GM18517 (cell line): ENCODE results near the gene SLC43A2.
"Not testable (repeated sequence)": the region's sequence is repeated elsewhere in the genome, so short reads cannot be mapped to it uniquely, and the experiment has no call there.

Experiments
- ATAC-seq: cut with Tn5 transposase; IDR thresholded peaks from one replicate; pipeline ENCODE4 v1.9.1; 2021; ENCODE audit warnings: mild to moderate bottlenecking, moderate library complexity; ENCODE audit not compliant: unreplicated experiment

SLC43A2 gene

GRCh38 chr17:1591474-1592090 lies 37.1 kb downstream of the SLC43A2 start:
- ATAC-seq, result no peak

DNA sequence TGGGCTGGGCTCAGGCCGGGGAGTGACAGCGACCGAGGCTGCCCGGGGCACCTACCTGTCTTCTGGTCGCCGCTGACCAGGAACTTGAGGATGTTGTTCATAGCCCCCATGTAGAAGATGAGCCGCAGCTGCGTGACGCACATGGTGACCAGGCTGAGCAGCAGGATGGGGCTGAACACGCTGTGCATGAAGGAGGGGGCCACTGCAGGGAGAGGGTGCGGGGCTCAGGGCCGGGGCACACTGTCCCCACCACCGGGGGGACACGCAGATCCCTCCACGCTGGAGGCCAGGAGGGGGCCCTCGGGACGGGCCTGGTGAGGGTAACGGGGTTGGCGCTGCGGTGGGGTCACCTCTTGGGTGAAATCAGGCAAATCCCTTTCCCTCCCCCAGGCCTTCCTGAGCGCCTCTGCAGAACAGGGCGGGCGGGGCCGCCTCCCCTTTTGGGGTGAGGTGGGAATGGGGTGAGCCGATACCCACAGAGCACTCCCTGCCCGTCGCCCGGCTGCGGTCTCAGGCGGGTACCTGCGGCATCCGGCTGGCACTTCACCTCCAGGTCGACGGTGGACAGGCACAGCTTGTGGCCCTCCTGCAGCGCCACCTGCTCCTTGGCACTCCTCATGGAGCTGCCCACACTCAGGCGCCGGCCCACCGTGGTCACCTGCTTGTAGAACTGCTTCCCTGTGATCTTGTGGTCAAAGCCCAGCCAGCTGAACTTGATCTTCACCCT lies 37.7 kb downstream of the SLC43A2 start:
- ATAC-seq, result no peak

- no peak for ATAC-seq
These were observed 38.4 kb downstream of the SLC43A2 start for GRCh38 chr17:1590029-1590746.

DNA sequence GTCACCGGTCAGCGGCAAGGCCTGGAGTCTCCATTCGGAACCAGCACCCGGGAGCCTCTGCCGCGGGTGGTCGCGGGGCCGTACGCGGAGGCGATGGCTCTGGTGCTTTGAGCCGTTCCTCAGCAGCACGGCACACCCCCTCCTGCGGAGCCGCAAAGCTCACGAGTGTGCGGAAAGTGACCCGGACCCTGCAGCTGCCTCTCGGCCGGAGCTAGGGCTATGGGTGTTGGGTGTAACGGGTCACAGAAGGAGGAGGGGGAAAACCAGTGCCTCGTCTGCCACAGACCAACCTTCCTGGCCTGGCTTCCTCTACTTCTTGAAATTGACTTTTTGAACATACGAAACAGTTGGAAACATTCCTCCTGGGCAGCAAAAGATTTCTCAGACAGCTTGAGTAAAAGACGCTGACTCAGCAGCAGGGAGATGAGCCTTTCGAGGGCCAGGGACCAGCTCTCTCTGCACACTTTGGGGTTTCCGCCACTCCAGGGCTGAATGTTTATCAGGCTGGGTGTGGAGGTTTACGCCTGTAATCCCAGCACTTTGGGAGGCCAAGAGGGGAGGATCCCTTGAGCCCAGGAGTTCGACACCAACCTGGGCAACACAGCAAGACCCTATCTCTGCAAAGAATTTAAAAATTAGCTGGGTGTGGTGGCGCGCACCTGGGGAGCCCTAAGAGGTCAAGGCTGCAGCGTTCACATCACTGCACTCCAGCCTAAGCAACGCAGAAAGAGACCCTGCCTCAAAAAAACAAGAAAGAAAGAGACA lies 39.6 kb downstream of the SLC43A2 start:
- ATAC-seq, result no peak

DNA sequence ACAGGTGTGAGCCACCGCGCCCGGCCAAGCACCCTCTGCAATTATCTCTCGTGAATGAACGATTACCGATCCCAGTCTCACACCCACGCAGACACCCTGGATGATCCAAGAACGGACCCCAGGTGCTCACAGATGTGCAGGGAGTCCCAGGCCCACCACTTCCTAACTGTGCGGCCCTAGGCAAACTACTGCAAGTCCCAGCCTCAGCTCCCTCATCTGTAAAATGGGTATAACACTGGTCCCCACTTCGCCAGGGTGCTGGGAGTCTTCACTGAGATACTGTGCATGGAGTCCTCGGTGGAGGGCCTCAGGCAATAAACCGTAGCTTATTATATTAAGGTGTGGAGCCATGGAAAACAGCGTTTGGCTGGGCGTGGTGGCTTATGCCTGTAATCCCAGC lies 44.5 kb downstream of the SLC43A2 start:
- ATAC-seq, result no peak

GRCh38 chr17:1583556-1583955 lies 45.1 kb downstream of the SLC43A2 start:
- no peak for ATAC-seq

GRCh38 chr17:1582374-1582773 lies 46.3 kb downstream of the SLC43A2 start:
- ATAC-seq, result no peak

- ATAC-seq, result no peak
These were observed 47.5 kb downstream of the SLC43A2 start for GRCh38 chr17:1580979-1581676.

DNA sequence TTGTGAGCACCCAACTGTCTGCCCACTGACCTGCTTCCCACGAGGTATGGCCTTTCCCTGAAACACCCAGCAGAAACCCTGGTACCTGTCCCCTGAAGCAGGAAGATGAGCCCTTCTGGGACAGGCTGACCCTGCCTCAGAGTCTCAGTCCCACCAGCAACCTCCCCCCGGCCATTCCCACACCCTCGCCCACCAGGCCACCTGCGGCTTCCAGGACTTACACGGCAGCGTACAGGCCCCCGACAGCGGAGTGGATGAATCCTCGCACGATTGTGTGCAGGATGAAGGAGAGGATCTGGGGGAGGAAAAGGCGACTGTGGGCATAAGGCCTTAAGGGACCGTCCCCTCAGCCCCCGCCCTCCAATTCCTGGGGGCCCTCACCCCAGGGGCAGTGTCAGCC lies 50.6 kb downstream of the SLC43A2 start:
- ATAC-seq, result no peak

GRCh38 chr17:1577583-1578013 lies 51.0 kb downstream of the SLC43A2 start:
- no peak for ATAC-seq

DNA sequence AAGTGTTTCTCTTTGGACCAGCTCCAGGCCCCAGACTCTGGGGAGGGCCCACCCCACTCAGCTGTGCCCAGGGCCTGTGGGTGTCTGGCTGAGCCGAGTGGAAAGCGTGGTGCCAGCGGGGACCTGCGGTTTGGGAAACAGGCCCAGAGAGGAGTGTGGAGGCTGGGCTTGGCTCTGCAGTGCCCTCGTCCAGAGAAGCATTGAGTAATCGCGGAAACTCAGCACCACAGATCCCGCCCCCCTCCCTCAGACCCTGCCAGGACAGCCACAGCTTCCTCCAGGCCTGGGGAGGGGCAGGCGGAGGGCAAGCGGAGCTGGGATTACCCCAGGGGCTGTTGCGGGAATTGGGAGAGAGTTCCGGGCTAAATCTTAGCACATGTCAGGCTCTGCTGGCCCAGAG lies 51.5 kb downstream of the SLC43A2 start:
- ATAC-seq, result no peak

- no peak for ATAC-seq
These were observed 52.1 kb downstream of the SLC43A2 start for GRCh38 chr17:1576500-1576899.

- ATAC-seq, result no peak
These were observed 53.8 kb downstream of the SLC43A2 start for GRCh38 chr17:1574697-1575471.

DNA sequence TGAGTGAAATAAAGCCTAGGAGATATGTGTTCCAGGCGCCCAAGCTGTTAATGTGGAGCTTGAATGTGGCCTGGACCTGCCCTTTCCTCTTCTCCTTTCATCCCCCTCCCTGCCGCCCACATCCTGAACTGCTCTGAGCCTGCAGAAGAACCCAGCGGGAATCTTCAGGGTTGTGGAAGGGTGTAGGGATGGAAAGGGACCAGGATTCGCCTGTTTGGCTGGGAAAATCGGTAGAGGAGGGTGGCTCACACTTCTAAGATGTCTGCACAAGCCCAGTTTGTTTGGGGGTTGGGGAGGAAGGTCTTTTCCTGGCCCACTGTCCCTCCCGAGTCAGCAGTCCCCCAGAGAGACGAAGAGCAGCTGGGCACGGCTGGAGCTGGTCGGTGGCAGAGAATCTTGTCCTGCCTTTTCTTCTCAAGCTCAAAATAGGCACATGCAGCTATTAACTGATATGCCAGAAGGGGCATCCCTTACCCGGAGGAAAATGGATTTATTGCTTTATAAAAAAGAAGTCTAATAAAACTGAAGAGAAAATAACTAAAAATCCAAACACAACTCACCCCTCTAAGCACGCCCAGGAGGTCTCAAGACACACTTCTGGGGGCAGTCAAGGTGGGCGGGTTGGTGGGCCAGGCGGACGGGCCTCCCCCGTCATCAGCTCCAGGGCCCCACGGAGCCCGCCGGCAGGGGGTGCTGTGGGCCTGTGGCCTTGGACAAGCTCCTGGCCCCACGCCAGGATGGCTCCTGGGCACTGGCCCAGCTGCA lies 54.5 kb downstream of the SLC43A2 start:
- no peak for ATAC-seq

GRCh38 chr17:1572646-1573045 lies 56.0 kb downstream of the SLC43A2 start:
- ATAC-seq, result not testable (repeated sequence)

GRCh38 chr17:1571341-1571704 lies 57.3 kb downstream of the SLC43A2 start:
- no peak for ATAC-seq

- no peak for ATAC-seq
These were observed 59.5 kb downstream of the SLC43A2 start for GRCh38 chr17:1568950-1569810.

DNA sequence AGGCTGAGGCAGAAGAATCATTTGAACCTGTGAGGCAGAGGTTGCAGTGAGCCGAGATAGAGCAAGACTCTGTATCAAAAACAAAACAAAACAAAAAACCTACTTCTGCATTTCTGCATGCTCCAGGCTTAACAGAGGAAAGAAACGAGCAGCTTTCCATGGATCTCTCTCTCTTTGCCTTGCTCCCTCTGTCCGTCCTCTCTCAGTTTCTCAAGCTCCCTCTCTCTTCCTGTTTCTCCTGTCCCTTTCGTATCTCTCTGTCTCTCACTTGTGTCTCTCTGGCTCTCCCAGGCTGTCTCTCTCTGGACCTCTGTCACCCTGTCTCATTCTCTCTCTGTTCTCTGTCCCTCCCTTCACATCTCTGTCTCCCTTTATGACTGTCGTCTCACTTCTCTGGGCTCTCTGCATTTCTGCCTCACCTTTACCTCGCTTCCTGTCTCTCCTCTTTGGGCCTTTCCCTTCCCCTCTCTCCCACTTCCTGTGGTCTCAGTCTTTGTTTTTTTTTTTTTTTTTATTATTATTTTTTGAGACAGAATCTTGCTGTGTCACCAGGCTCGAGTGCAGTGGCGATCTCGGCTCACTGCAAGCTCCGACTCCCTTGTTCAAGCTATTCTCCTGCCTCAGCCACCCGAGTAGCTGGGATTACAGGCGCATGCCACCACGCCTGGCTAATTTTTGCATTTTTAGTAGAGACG lies 62.0 kb downstream of the SLC43A2 start:
- ATAC-seq, result no peak
